ENCODE measurements around the gene SUSD4. TPM values are rescaled to one million over a fixed set of nuclear protein-coding genes. Genes with fewer than 3 reads are reported as not detected.

Gene SUSD4
- total RNA-seq, 1 donor from 2014 or later, result 3.5 TPM

DNA sequence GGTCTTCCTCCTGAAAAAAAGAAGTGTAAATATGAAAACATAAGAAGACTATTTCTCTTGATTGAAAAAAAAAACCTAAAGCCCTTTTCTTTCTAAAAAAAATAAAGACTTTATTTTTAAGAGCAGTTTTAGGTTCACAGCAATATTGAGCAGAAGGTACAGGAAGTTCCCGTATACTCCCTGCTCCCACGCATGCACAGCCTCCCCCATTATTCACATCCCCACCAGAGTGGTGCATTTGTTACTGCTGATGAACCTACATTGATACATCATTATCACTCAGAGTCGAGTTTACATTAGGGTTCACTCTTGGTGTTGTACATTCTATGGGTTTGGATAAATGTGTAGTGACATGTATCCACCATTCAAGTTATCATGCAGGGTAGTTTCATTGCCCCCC is 128.9 kb downstream of the SUSD4 start:
- H3K9me3 Mint-ChIP-seq, result peaks cover 10% of the 10 kb centered on the region
- H3F3A ChIP-seq (ENCODE audit: low read depth), result no peaks in the 10 kb centered on the region
- TF ChIP-seq EZH2 (IDR thresholded peaks at IDR 0.05) (no peak), EZH2phosphoT487 (IDR thresholded peaks at IDR 0.05) (no peak), CTCF (IDR thresholded peaks at IDR 0.05) (no peak)
- H3K4me3 ChIP-seq, result no peak overlapping the region
- no peaks in the 10 kb centered on the region for H3K9me3 ChIP-seq (ENCODE audit: low read depth)
- no peak overlapping the region for H3K27ac Mint-ChIP-seq
- no peak overlapping the region for H3K27ac ChIP-seq
- no peaks in the 10 kb centered on the region for H3K36me3 ChIP-seq
- no peak overlapping the region for H2AFZ ChIP-seq (replicated peaks)
- no peaks in the 10 kb centered on the region for H3K36me3 Mint-ChIP-seq
- H3K9ac ChIP-seq, result no peak overlapping the region
- no peak for DNase-seq (ENCODE audit: low spot score)
- H3K27me3 ChIP-seq, result no peaks in the 10 kb centered on the region
- no peaks in the 10 kb centered on the region for H3K4me1 ChIP-seq
- H3K4me2 ChIP-seq, result no peak overlapping the region
- no peaks in the 10 kb centered on the region for H3K4me1 Mint-ChIP-seq
- no peak overlapping the region for H3K4me3 Mint-ChIP-seq
- peaks cover 2% of the 10 kb centered on the region for H3K27me3 Mint-ChIP-seq (ENCODE audit: insufficient read depth, low read depth)
- no peaks in the 10 kb centered on the region for H4K20me1 ChIP-seq (ENCODE audit: low read depth)
- H3K79me2 ChIP-seq (ENCODE audit: low read depth), result no peaks in the 10 kb centered on the region

DNA sequence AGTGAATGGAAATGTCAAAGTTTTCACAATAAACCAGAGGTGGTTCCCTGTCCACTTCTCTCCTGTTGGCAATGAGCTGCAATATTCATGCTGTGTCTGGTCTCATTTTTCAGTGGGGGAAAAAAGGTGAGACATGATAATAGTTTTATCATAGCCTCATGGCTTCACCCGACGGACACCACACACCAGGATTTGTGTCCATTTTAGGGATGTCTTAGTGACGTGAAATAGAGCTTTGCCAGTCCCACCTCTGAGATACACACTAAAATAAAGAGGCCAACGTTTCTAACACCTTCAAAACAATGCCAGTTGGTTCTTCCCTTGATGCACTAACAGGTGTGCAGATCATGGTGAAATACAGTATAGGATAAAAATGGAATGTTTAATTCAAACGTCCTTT is 129.4 kb downstream of the SUSD4 start:
- TF ChIP-seq EZH2phosphoT487 (IDR thresholded peaks at IDR 0.05) (no peak), CTCF (IDR thresholded peaks at IDR 0.05) (no peak), EZH2 (IDR thresholded peaks at IDR 0.05) (no peak)
- Mint-ChIP-seq H3K9me3 (peaks cover 10% of the 10 kb centered on the region), H3K27me3 (ENCODE audit: insufficient read depth, low read depth) (peaks cover 2% of the 10 kb centered on the region), H3K36me3 (no peaks in the 10 kb centered on the region), H3K4me1 (no peaks in the 10 kb centered on the region), H3K27ac (no peak overlapping the region), H3K4me3 (no peak overlapping the region)
- H3F3A ChIP-seq (ENCODE audit: low read depth), result no peaks in the 10 kb centered on the region
- no peaks in the 10 kb centered on the region for H4K20me1 ChIP-seq (ENCODE audit: low read depth)
- H3K79me2 ChIP-seq (ENCODE audit: low read depth), result no peaks in the 10 kb centered on the region
- no peaks in the 10 kb centered on the region for H3K27me3 ChIP-seq
- no peak overlapping the region for H3K4me3 ChIP-seq
- no peak overlapping the region for H3K4me2 ChIP-seq
- no peak overlapping the region for H3K27ac ChIP-seq
- DNase-seq (ENCODE audit: low spot score), result no peak
- H3K9ac ChIP-seq, result no peak overlapping the region
- H3K36me3 ChIP-seq, result no peaks in the 10 kb centered on the region
- no peaks in the 10 kb centered on the region for H3K9me3 ChIP-seq (ENCODE audit: low read depth)
- H3K4me1 ChIP-seq, result no peaks in the 10 kb centered on the region
- H2AFZ ChIP-seq (replicated peaks), result no peak overlapping the region

DNA sequence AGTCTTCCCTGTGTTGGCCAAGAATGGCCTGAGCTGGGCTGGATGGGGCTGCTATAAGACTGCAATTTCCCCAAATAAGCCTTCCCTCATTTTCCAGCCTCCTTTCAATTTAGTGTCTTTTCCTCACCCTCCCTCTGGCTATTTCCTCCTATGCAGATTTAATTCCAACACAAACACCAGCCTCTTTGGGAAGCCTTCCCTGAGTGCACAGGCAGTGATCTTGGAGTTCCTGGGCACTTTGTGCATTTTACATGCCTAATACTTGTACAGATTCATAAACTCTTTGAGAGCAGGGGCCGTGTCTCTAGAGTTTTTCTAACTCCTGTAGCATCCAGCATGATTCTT is 129.8 kb downstream of the SUSD4 start:
- no peak for DNase-seq (ENCODE audit: low spot score)
- Mint-ChIP-seq H3K27ac (no peak overlapping the region), H3K36me3 (no peaks in the 10 kb centered on the region), H3K9me3 (peaks cover 10% of the 10 kb centered on the region), H3K27me3 (ENCODE audit: insufficient read depth, low read depth) (peaks cover 2% of the 10 kb centered on the region), H3K4me3 (no peak overlapping the region), H3K4me1 (no peaks in the 10 kb centered on the region)
- H2AFZ ChIP-seq (replicated peaks), result no peak overlapping the region
- H3K4me2 ChIP-seq, result no peak overlapping the region
- no peaks in the 10 kb centered on the region for H3K9me3 ChIP-seq (ENCODE audit: low read depth)
- no peaks in the 10 kb centered on the region for H3K36me3 ChIP-seq
- H3K4me1 ChIP-seq, result no peaks in the 10 kb centered on the region
- H3K4me3 ChIP-seq, result no peak overlapping the region
- H3K79me2 ChIP-seq (ENCODE audit: low read depth), result no peaks in the 10 kb centered on the region
- TF ChIP-seq EZH2phosphoT487 (IDR thresholded peaks at IDR 0.05) (no peak), CTCF (IDR thresholded peaks at IDR 0.05) (no peak), EZH2 (IDR thresholded peaks at IDR 0.05) (no peak)
- no peaks in the 10 kb centered on the region for H3F3A ChIP-seq (ENCODE audit: low read depth)
- H3K27me3 ChIP-seq, result no peaks in the 10 kb centered on the region
- no peak overlapping the region for H3K27ac ChIP-seq
- H4K20me1 ChIP-seq (ENCODE audit: low read depth), result no peaks in the 10 kb centered on the region
- no peak overlapping the region for H3K9ac ChIP-seq
